ENCODE data around the gene ARHGAP20.
"Not testable (repeated sequence)": the region's sequence is repeated elsewhere in the genome, so short reads cannot be mapped to it uniquely, and the experiment has no call there.

ARHGAP20 gene

GRCh38 chr11:110621826-110622225, 90.4 kb downstream of the ARHGAP20 start:
- TF ChIP-seq TCF4 (CRISPR knock-in tag; IDR thresholded peaks at IDR 0.05; ENCODE audit: borderline replicate concordance), result no peak
- no peak for TF ChIP-seq CREB5 (CRISPR knock-in tag; IDR thresholded peaks at IDR 0.05; ENCODE audit: low read depth)
- no peak for TF ChIP-seq BACH2 (CRISPR knock-in tag; IDR thresholded peaks at IDR 0.05; ENCODE audit: borderline replicate concordance)
- TF ChIP-seq CSDC2 (CRISPR knock-in tag; IDR thresholded peaks at IDR 0.05), result no peak
- TF ChIP-seq PATZ1 (CRISPR knock-in tag; IDR thresholded peaks at IDR 0.05; ENCODE audit: borderline replicate concordance), result no peak
- TF ChIP-seq GLIS3 (CRISPR knock-in tag; IDR thresholded peaks at IDR 0.05), result no peak
- no peak for TF ChIP-seq POU6F1 (CRISPR knock-in tag; IDR thresholded peaks at IDR 0.05; ENCODE audit: borderline replicate concordance, low read depth)
- no peak for ATAC-seq

GRCh38 chr11:110619366-110619765, 92.9 kb downstream of the ARHGAP20 start:
- not testable (repeated sequence) for ATAC-seq

- TF ChIP-seq ZNF70 (CRISPR knock-in tag; IDR thresholded peaks at IDR 0.05) (no peak), BACH2 (CRISPR knock-in tag; IDR thresholded peaks at IDR 0.05; ENCODE audit: borderline replicate concordance) (no peak), ARNTL (CRISPR knock-in tag; IDR thresholded peaks at IDR 0.05; ENCODE audit: borderline replicate concordance, low read depth) (no peak), ISL1 (CRISPR knock-in tag; IDR thresholded peaks at IDR 0.05) (no peak), PPARA (CRISPR knock-in tag; IDR thresholded peaks at IDR 0.05; ENCODE audit: borderline replicate concordance) (no peak), GLIS3 (CRISPR knock-in tag; IDR thresholded peaks at IDR 0.05) (no peak), CSRNP3 (CRISPR knock-in tag; IDR thresholded peaks at IDR 0.05) (no peak), ZNF565 (CRISPR knock-in tag; conservative IDR thresholded peaks at IDR 0.05; ENCODE audit: low read depth) (no peak), OSR1 (CRISPR knock-in tag; IDR thresholded peaks at IDR 0.05) (no peak), ZFP3 (CRISPR knock-in tag; IDR thresholded peaks at IDR 0.05) (no peak), TOX (CRISPR knock-in tag; IDR thresholded peaks at IDR 0.05; ENCODE audit: borderline replicate concordance) (no peak), RARB (CRISPR knock-in tag; IDR thresholded peaks at IDR 0.05) (no peak), CSDC2 (CRISPR knock-in tag; IDR thresholded peaks at IDR 0.05) (no peak), SNAI2 (CRISPR knock-in tag; IDR thresholded peaks at IDR 0.05) (no peak)
- no peak for ATAC-seq
These were observed 98.2 kb downstream of the ARHGAP20 start for GRCh38 chr11:110614031-110614430.

GRCh38 chr11:110613197-110613918, 98.9 kb downstream of the ARHGAP20 start:
- ATAC-seq, result no peak
- no peak for TF ChIP-seq TCF4 (CRISPR knock-in tag; IDR thresholded peaks at IDR 0.05; ENCODE audit: borderline replicate concordance)
- no peak for TF ChIP-seq ZFP3 (CRISPR knock-in tag; IDR thresholded peaks at IDR 0.05)
- TF ChIP-seq GLIS3 (CRISPR knock-in tag; IDR thresholded peaks at IDR 0.05), result no peak
- TF ChIP-seq POU6F1 (CRISPR knock-in tag; IDR thresholded peaks at IDR 0.05; ENCODE audit: borderline replicate concordance, low read depth), result no peak
- TF ChIP-seq RARB (CRISPR knock-in tag; IDR thresholded peaks at IDR 0.05), result no peak
- no peak for TF ChIP-seq BACH2 (CRISPR knock-in tag; IDR thresholded peaks at IDR 0.05; ENCODE audit: borderline replicate concordance)
- no peak for TF ChIP-seq ZNF565 (CRISPR knock-in tag; conservative IDR thresholded peaks at IDR 0.05; ENCODE audit: low read depth)
- TF ChIP-seq ESRRG (CRISPR knock-in tag; IDR thresholded peaks at IDR 0.05), result no peak
- TF ChIP-seq CSRNP3 (CRISPR knock-in tag; IDR thresholded peaks at IDR 0.05), result no peak
- no peak for TF ChIP-seq ARNTL (CRISPR knock-in tag; IDR thresholded peaks at IDR 0.05; ENCODE audit: borderline replicate concordance, low read depth)
- TF ChIP-seq PPARA (CRISPR knock-in tag; IDR thresholded peaks at IDR 0.05; ENCODE audit: borderline replicate concordance), result no peak
- TF ChIP-seq TOX (CRISPR knock-in tag; IDR thresholded peaks at IDR 0.05; ENCODE audit: borderline replicate concordance), result no peak
- no peak for TF ChIP-seq TSHZ2 (CRISPR knock-in tag; IDR thresholded peaks at IDR 0.05)

Measured in SK-N-SH treated with all-trans-retinoic acid at 6 μM for 48 hours (cell line).